Activated CD4-positive, alpha-beta T cell treated with anti-CD3 and anti-CD28 coated beads, Interleukin-2, amount 50 U/mL, for 1 hour (primary cell): Measurements from ENCODE around the gene ZNF214.
A peak's percentile ranks its signal among the peaks of the same experiment; 100 is the strongest.

Experiments used
- DNase-seq: peaks from one replicate; pipeline ENCODE4 v3.0.0-alpha.2; 2020

The ZNF214 gene

GRCh38 chr11:7020183-7020917 is at the start of gene ZNF214, which contains the start of gene NLRP14:
ZNF214 (minus strand) TSS chr11:7020346; CDS start chr11:7002835, 17,511 bp downstream.
NLRP14 (plus strand) TSS chr11:7020479; CDS start chr11:7038587, 18,108 bp downstream.
- DNase-seq: peak; percentile 6

- no peak for DNase-seq
These were observed 42.4 kb upstream of the ZNF214 start for GRCh38 chr11:7062534-7062933.

- DNase-seq: no peak
These were observed 40.7 kb upstream of the ZNF214 start for GRCh38 chr11:7060868-7061267.

GRCh38 chr11:7057641-7058040 is 37.5 kb upstream of the ZNF214 start:
- no peak for DNase-seq

GRCh38 chr11:7056828-7057513 is 36.8 kb upstream of the ZNF214 start:
- DNase-seq: no peak

- DNase-seq: no peak
These were observed 30.0 kb upstream of the ZNF214 start for GRCh38 chr11:7050191-7050590.

- DNase-seq: no peak
These were observed 26.5 kb upstream of the ZNF214 start for GRCh38 chr11:7046474-7047175.

GRCh38 chr11:7034019-7034418 is 13.9 kb upstream of the ZNF214 start:
- DNase-seq: no peak

- no peak for DNase-seq
These were observed 12.5 kb upstream of the ZNF214 start for GRCh38 chr11:7032692-7033091.

GRCh38 chr11:7031471-7031871 is 11.3 kb upstream of the ZNF214 start:
- no peak for DNase-seq

- no peak for DNase-seq
These were observed 10.7 kb upstream of the ZNF214 start for GRCh38 chr11:7030836-7031235.

- no peak for DNase-seq
These were observed 8.0 kb upstream of the ZNF214 start for GRCh38 chr11:7028141-7028540.

- DNase-seq: no peak
These were observed 1.2 kb upstream of the ZNF214 start for GRCh38 chr11:7021318-7021717.

- no peak for DNase-seq
These were observed 505 bp downstream of the ZNF214 start for GRCh38 chr11:7019500-7020182.

GRCh38 chr11:7016011-7016410 is 4.1 kb downstream of the ZNF214 start:
- DNase-seq: no peak

- DNase-seq: no peak
These were observed 6.0 kb downstream of the ZNF214 start for GRCh38 chr11:7014118-7014517.

GRCh38 chr11:7004482-7004881 is 15.7 kb downstream of the ZNF214 start:
- no peak for DNase-seq

GRCh38 chr11:6995703-6996102 is 24.4 kb downstream of the ZNF214 start:
- DNase-seq: no peak

GRCh38 chr11:6992457-6993417 is 27.4 kb downstream of the ZNF214 start:
- DNase-seq: no peak

GRCh38 chr11:6992026-6992425 is 28.1 kb downstream of the ZNF214 start:
- DNase-seq: no peak

GRCh38 chr11:6991227-6991626 is 28.9 kb downstream of the ZNF214 start:
- no peak for DNase-seq

GRCh38 chr11:6988506-6988905 is 31.6 kb downstream of the ZNF214 start:
- DNase-seq: no peak
